ENCODE data around the gene MAPK10.
A peak's percentile ranks its signal among the peaks of the same experiment; 100 is the strongest.
"Not testable (repeated sequence)": the region's sequence is repeated elsewhere in the genome, so short reads cannot be mapped to it uniquely, and the experiment has no call there.

The MAPK10 gene

GRCh38 chr4:86338989-86339388, 20.9 kb downstream of the MAPK10 start:
- FAIRE-seq, result no peak
- peak; percentile 76 for DNase-seq (ENCODE audit: low spot score)

- DNase-seq (ENCODE audit: low spot score), result no peak
- no peak for FAIRE-seq
These were observed 21.3 kb downstream of the MAPK10 start for GRCh38 chr4:86338521-86338920.

- DNase-seq (ENCODE audit: low spot score), result no peak
These were observed 25.7 kb downstream of the MAPK10 start for GRCh38 chr4:86334020-86334750.

GRCh38 chr4:86333236-86333635, 26.6 kb downstream of the MAPK10 start:
- FAIRE-seq, result no peak
- DNase-seq (ENCODE audit: low spot score), result no peak

More at GRCh38 chr4:86334020-86334750, 25.7 kb downstream of the MAPK10 start:
- no peak for FAIRE-seq

GRCh38 chr4:86330961-86331742, 28.7 kb downstream of the MAPK10 start:
- FAIRE-seq, result no peak
- no peak for DNase-seq (ENCODE audit: low spot score)

- FAIRE-seq, result not testable (repeated sequence)
These were observed 29.4 kb downstream of the MAPK10 start for GRCh38 chr4:86330411-86330810.

GRCh38 chr4:86329431-86329830, 30.4 kb downstream of the MAPK10 start:
- FAIRE-seq (no peak), DNase-seq (ENCODE audit: low spot score) (no peak)

More at GRCh38 chr4:86330411-86330810, 29.4 kb downstream of the MAPK10 start:
- DNase-seq (ENCODE audit: low spot score), result not testable (repeated sequence)

- FAIRE-seq (no peak), DNase-seq (ENCODE audit: low spot score) (no peak)
These were observed 33.5 kb downstream of the MAPK10 start for GRCh38 chr4:86326400-86326799.

- FAIRE-seq (no peak), DNase-seq (ENCODE audit: low spot score) (no peak)
These were observed 40.5 kb downstream of the MAPK10 start for GRCh38 chr4:86319390-86319789.

- FAIRE-seq, result no peak
- DNase-seq (ENCODE audit: low spot score), result no peak
These were observed 44.3 kb downstream of the MAPK10 start for GRCh38 chr4:86315579-86315978.

GRCh38 chr4:86313656-86314055, 46.2 kb downstream of the MAPK10 start:
- FAIRE-seq, result no peak

GRCh38 chr4:86307432-86307831, 52.4 kb downstream of the MAPK10 start:
- no peak for FAIRE-seq
- DNase-seq (ENCODE audit: low spot score), result no peak

More at GRCh38 chr4:86313656-86314055, 46.2 kb downstream of the MAPK10 start:
- DNase-seq (ENCODE audit: low spot score), result no peak

GRCh38 chr4:86306816-86307215, 53.0 kb downstream of the MAPK10 start:
- DNase-seq (ENCODE audit: low spot score) (no peak), FAIRE-seq (no peak)

GRCh38 chr4:86302830-86303229, 57.0 kb downstream of the MAPK10 start:
- DNase-seq (ENCODE audit: low spot score) (no peak), FAIRE-seq (no peak)

GRCh38 chr4:86302251-86302650, 57.6 kb downstream of the MAPK10 start:
- FAIRE-seq, result no peak

GRCh38 chr4:86300516-86300915, 59.3 kb downstream of the MAPK10 start:
- FAIRE-seq (no peak), DNase-seq (ENCODE audit: low spot score) (no peak)

More at GRCh38 chr4:86302251-86302650, 57.6 kb downstream of the MAPK10 start:
- DNase-seq (ENCODE audit: low spot score), result no peak

- DNase-seq (ENCODE audit: low spot score) (no peak), FAIRE-seq (no peak)
These were observed 63.0 kb downstream of the MAPK10 start for GRCh38 chr4:86296865-86297264.

GRCh38 chr4:86294883-86295282, 65.0 kb downstream of the MAPK10 start:
- no peak for DNase-seq (ENCODE audit: low spot score)
- FAIRE-seq, result no peak

- DNase-seq (ENCODE audit: low spot score) (no peak), FAIRE-seq (no peak)
These were observed 68.7 kb downstream of the MAPK10 start for GRCh38 chr4:86291180-86291579.

- no peak for DNase-seq (ENCODE audit: low spot score)
- FAIRE-seq, result no peak
These were observed 73.1 kb downstream of the MAPK10 start for GRCh38 chr4:86286726-86287125.

- no peak for DNase-seq (ENCODE audit: low spot score)
These were observed 76.5 kb downstream of the MAPK10 start for GRCh38 chr4:86283371-86283770.

GRCh38 chr4:86280246-86280645, 79.6 kb downstream of the MAPK10 start:
- DNase-seq (ENCODE audit: low spot score), result no peak
- no peak for FAIRE-seq

More at GRCh38 chr4:86283371-86283770, 76.5 kb downstream of the MAPK10 start:
- FAIRE-seq, result no peak

Data from RCC 7860 (cell line).